ENCODE results near the gene G2E3.

G2E3 gene

DNA sequence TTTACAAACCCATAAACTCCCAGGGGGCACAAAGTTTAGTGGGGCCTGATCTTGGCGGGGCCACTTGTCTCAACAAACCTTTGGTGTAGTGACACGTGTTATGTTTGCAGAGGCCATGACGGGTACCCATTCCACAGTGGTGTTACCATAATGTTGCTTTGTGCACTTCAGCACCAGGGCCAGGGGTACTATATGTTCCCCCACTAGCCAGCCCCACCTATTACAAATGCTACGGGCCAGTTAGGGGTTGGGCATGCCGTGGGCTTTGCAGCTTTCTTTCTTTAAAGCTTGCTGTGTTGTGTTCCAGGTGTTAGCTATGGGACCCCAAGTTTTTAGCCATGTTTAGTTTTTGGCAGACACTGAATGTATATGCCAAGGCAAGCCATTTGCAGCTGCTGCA lies 30.8 kb upstream of the G2E3 start:
- no peak for TF ChIP-seq OSR1 (CRISPR knock-in tag; IDR thresholded peaks at IDR 0.05)
- no peak for TF ChIP-seq CSDC2 (CRISPR knock-in tag; IDR thresholded peaks at IDR 0.05)
- TF ChIP-seq ZFP30 (CRISPR knock-in tag; IDR thresholded peaks at IDR 0.05), result no peak
- TF ChIP-seq, protein P1, sequence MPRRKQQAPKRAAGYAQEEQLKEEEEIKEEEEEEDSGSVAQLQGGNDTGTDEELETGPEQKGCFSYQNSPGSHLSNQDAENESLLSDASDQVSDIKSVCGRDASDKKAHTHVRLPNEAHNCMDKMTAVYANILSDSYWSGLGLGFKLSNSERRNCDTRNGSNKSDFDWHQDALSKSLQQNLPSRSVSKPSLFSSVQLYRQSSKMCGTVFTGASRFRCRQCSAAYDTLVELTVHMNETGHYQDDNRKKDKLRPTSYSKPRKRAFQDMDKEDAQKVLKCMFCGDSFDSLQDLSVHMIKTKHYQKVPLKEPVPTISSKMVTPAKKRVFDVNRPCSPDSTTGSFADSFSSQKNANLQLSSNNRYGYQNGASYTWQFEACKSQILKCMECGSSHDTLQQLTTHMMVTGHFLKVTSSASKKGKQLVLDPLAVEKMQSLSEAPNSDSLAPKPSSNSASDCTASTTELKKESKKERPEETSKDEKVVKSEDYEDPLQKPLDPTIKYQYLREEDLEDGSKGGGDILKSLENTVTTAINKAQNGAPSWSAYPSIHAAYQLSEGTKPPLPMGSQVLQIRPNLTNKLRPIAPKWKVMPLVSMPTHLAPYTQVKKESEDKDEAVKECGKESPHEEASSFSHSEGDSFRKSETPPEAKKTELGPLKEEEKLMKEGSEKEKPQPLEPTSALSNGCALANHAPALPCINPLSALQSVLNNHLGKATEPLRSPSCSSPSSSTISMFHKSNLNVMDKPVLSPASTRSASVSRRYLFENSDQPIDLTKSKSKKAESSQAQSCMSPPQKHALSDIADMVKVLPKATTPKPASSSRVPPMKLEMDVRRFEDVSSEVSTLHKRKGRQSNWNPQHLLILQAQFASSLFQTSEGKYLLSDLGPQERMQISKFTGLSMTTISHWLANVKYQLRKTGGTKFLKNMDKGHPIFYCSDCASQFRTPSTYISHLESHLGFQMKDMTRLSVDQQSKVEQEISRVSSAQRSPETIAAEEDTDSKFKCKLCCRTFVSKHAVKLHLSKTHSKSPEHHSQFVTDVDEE (CRISPR knock-in tag; IDR thresholded peaks at IDR 0.05), result no peak
- no peak for TF ChIP-seq BACH2 (CRISPR knock-in tag; IDR thresholded peaks at IDR 0.05; ENCODE audit: borderline replicate concordance)
- no peak for TF ChIP-seq SNAI2 (CRISPR knock-in tag; IDR thresholded peaks at IDR 0.05)
- TF ChIP-seq, protein P2, sequence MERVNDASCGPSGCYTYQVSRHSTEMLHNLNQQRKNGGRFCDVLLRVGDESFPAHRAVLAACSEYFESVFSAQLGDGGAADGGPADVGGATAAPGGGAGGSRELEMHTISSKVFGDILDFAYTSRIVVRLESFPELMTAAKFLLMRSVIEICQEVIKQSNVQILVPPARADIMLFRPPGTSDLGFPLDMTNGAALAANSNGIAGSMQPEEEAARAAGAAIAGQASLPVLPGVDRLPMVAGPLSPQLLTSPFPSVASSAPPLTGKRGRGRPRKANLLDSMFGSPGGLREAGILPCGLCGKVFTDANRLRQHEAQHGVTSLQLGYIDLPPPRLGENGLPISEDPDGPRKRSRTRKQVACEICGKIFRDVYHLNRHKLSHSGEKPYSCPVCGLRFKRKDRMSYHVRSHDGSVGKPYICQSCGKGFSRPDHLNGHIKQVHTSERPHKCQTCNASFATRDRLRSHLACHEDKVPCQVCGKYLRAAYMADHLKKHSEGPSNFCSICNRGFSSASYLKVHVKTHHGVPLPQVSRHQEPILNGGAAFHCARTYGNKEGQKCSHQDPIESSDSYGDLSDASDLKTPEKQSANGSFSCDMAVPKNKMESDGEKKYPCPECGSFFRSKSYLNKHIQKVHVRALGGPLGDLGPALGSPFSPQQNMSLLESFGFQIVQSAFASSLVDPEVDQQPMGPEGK (CRISPR knock-in tag; IDR thresholded peaks at IDR 0.05; ENCODE audit: borderline replicate concordance), result no peak
- no peak for TF ChIP-seq RARB (CRISPR knock-in tag; IDR thresholded peaks at IDR 0.05)
- no peak for TF ChIP-seq ZFP3 (CRISPR knock-in tag; IDR thresholded peaks at IDR 0.05)
- TF ChIP-seq, protein P3, sequence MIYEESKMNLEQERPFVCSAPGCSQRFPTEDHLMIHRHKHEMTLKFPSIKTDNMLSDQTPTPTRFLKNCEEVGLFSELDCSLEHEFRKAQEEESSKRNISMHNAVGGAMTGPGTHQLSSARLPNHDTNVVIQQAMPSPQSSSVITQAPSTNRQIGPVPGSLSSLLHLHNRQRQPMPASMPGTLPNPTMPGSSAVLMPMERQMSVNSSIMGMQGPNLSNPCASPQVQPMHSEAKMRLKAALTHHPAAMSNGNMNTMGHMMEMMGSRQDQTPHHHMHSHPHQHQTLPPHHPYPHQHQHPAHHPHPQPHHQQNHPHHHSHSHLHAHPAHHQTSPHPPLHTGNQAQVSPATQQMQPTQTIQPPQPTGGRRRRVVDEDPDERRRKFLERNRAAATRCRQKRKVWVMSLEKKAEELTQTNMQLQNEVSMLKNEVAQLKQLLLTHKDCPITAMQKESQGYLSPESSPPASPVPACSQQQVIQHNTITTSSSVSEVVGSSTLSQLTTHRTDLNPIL (CRISPR knock-in tag; IDR thresholded peaks at IDR 0.05; ENCODE audit: low read depth), result no peak
- no peak for TF ChIP-seq ARNTL (CRISPR knock-in tag; IDR thresholded peaks at IDR 0.05; ENCODE audit: borderline replicate concordance, low read depth)
- TF ChIP-seq, protein P4, sequence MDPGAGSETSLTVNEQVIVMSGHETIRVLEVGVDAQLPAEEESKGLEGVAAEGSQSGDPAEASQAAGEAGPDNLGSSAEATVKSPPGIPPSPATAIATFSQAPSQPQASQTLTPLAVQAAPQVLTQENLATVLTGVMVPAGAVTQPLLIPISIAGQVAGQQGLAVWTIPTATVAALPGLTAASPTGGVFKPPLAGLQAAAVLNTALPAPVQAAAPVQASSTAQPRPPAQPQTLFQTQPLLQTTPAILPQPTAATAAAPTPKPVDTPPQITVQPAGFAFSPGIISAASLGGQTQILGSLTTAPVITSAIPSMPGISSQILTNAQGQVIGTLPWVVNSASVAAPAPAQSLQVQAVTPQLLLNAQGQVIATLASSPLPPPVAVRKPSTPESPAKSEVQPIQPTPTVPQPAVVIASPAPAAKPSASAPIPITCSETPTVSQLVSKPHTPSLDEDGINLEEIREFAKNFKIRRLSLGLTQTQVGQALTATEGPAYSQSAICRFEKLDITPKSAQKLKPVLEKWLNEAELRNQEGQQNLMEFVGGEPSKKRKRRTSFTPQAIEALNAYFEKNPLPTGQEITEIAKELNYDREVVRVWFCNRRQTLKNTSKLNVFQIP (CRISPR knock-in tag; IDR thresholded peaks at IDR 0.05; ENCODE audit: borderline replicate concordance, low read depth), result no peak
- TF ChIP-seq PPARA (CRISPR knock-in tag; IDR thresholded peaks at IDR 0.05; ENCODE audit: borderline replicate concordance), result no peak
- no peak for TF ChIP-seq ZNF565 (CRISPR knock-in tag; conservative IDR thresholded peaks at IDR 0.05; ENCODE audit: low read depth)
- no peak for ATAC-seq

DNA sequence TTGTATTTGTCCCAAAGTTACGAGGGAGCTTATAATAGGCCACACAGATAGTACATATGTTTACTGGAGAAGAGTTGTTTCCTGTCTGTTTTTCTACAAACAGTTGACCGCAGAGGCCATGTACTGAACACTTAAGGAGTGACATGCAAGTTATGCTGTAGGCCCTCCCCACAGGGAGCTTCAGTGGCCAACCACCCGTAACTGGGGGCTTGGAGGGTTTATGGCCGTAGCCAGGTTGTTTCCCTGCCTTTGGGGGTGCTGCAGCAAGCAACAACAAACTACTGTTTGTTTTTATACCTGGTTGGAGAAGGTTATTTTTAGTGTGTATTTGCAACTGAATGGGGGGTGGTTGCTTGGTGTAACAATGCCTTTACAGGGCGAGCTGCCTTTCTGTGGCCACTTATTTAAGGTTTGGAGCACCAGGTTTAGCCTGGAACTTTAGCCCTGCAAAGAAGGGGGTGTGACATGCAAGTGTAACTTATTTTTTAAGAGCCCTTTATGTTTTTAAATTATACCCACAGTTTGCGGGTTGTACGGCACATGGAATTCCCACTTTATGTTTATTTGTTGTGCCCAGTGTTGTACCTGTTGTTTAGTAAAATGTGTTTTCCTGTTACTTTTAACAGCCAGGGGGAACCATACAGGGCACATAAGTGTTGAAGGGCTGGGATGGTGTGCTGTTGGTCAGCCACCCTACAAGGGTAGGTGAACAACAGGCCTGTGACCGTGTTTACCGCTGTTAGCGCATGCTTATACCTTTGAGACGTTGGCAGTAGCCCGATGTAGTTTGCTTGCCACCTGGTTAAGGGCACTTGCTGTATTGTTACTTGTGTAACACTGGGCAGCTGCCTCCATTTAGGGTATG lies 29.9 kb upstream of the G2E3 start:
- no peak for TF ChIP-seq SNAI2 (CRISPR knock-in tag; IDR thresholded peaks at IDR 0.05)
- no peak for TF ChIP-seq ISL1 (CRISPR knock-in tag; IDR thresholded peaks at IDR 0.05)
- TF ChIP-seq PPARA (CRISPR knock-in tag; IDR thresholded peaks at IDR 0.05; ENCODE audit: borderline replicate concordance), result no peak
- TF ChIP-seq, protein P2 (CRISPR knock-in tag; IDR thresholded peaks at IDR 0.05; ENCODE audit: borderline replicate concordance), result no peak
- TF ChIP-seq RARB (CRISPR knock-in tag; IDR thresholded peaks at IDR 0.05), result no peak
- TF ChIP-seq, protein P1 (CRISPR knock-in tag; IDR thresholded peaks at IDR 0.05), result no peak
- no peak for TF ChIP-seq GLIS3 (CRISPR knock-in tag; IDR thresholded peaks at IDR 0.05)
- TF ChIP-seq ZNF565 (CRISPR knock-in tag; conservative IDR thresholded peaks at IDR 0.05; ENCODE audit: low read depth), result no peak
- TF ChIP-seq ZC3H10 (CRISPR knock-in tag; IDR thresholded peaks at IDR 0.05), result no peak
- TF ChIP-seq ESRRG (CRISPR knock-in tag; IDR thresholded peaks at IDR 0.05), result no peak
- no peak for TF ChIP-seq OSR1 (CRISPR knock-in tag; IDR thresholded peaks at IDR 0.05)
- no peak for TF ChIP-seq ARNTL (CRISPR knock-in tag; IDR thresholded peaks at IDR 0.05; ENCODE audit: borderline replicate concordance, low read depth)
- TF ChIP-seq TOX (CRISPR knock-in tag; IDR thresholded peaks at IDR 0.05; ENCODE audit: borderline replicate concordance), result no peak
- TF ChIP-seq BACH2 (CRISPR knock-in tag; IDR thresholded peaks at IDR 0.05; ENCODE audit: borderline replicate concordance), result no peak
- TF ChIP-seq TCF4 (CRISPR knock-in tag; IDR thresholded peaks at IDR 0.05; ENCODE audit: borderline replicate concordance), result no peak
- no peak for TF ChIP-seq ZNF8 (CRISPR knock-in tag; IDR thresholded peaks at IDR 0.05)
- TF ChIP-seq ZNF70 (CRISPR knock-in tag; IDR thresholded peaks at IDR 0.05), result no peak
- TF ChIP-seq ZFP30 (CRISPR knock-in tag; IDR thresholded peaks at IDR 0.05), result no peak
- no peak for ATAC-seq
